NB4 (cell line): ENCODE results near the gene ITLN1.
"Not testable (repeated sequence)": the region's sequence is repeated elsewhere in the genome, so short reads cannot be mapped to it uniquely, and the experiment has no call there.

Source experiments
- DNase-seq: peaks from one replicate; pipeline ENCODE4 v3.0.0; 2010; ENCODE audit warnings: low read depth
- H3K4me3 ChIP-seq: one replicate; pipeline ENCODE4 v1.5.1; 2011; ENCODE audit warnings: mild to moderate bottlenecking, low read depth, low read length, moderate library complexity
- MYC ChIP-seq: IDR thresholded peaks from 2 replicates; pipeline ENCODE4 v1.6.1; 2011; ENCODE audit warnings: low read depth, low read length
- POLR2A ChIP-seq: IDR thresholded peaks from 2 replicates; pipeline ENCODE4 v1.6.1; 2011; ENCODE audit warnings: mild to moderate bottlenecking; ENCODE audit not compliant: insufficient read length; ENCODE audit errors: extremely low read depth
- TF ChIP-seq, protein P1 (sequence below): IDR thresholded peaks from 2 replicates; pipeline ENCODE4 v1.6.1; 2011; ENCODE audit warnings: low read depth, low read length
- TF ChIP-seq, protein P2 (sequence below): IDR thresholded peaks from one replicate; pipeline ENCODE4 v1.5.1; 2012; ENCODE audit warnings: low read depth, low read length

Gene ITLN1

DNA sequence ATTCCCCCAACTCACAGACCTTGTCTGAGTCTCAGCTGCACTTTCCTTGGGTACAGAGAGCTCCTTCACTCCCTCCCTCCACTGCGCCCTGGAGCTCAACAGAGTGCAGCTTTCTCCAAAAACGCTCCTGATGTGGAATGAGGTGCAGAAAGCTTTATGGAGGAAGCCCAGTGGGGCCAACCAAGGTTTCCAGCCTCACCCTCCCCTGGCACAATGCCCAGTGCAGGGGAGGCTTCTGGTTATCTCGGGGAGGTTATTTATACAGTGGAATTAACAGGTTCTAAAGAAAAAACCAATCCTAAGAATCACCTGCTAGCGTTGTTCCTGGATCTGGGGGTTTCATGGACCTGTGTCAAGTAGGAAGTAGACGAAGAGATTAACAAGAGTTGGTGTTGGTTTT is at the start of gene ITLN1:
ITLN1 (minus strand) TSS at position 139 of the 400 bp plus-strand sequence. CDS start 303 bp downstream, outside the sequence.
- TF ChIP-seq, protein P1, sequence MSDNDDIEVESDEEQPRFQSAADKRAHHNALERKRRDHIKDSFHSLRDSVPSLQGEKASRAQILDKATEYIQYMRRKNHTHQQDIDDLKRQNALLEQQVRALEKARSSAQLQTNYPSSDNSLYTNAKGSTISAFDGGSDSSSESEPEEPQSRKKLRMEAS, result no peak
- no peak for TF ChIP-seq MYC
- TF ChIP-seq, protein P2, sequence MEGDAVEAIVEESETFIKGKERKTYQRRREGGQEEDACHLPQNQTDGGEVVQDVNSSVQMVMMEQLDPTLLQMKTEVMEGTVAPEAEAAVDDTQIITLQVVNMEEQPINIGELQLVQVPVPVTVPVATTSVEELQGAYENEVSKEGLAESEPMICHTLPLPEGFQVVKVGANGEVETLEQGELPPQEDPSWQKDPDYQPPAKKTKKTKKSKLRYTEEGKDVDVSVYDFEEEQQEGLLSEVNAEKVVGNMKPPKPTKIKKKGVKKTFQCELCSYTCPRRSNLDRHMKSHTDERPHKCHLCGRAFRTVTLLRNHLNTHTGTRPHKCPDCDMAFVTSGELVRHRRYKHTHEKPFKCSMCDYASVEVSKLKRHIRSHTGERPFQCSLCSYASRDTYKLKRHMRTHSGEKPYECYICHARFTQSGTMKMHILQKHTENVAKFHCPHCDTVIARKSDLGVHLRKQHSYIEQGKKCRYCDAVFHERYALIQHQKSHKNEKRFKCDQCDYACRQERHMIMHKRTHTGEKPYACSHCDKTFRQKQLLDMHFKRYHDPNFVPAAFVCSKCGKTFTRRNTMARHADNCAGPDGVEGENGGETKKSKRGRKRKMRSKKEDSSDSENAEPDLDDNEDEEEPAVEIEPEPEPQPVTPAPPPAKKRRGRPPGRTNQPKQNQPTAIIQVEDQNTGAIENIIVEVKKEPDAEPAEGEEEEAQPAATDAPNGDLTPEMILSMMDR, result no peak
- no peak for TF ChIP-seq POLR2A
- no peak for DNase-seq
- H3K4me3 ChIP-seq, result no peak within 1 kb of the TSS

DNA sequence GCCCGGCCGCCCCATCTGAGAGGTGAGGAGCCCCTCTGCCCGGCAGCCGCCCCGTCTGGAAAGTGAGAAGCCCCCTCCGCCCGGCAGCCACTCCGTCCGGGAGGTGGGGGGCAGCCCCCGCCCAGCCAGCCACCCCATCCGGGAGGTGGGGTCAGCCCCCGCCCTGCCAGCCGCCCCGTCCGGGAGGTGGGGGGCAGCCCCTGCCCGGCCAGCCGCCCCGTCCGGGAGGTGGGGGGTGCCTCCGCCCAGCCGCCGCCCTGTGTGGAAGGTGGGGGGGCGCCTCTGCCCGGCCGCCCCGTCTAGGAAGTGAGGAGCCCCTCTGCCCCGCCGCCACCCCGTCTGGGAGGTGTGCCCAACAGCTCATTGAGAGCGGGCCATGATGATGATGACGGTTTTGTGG is 48.3 kb upstream of the ITLN1 start:
- not testable (repeated sequence) for DNase-seq, H3K4me3 ChIP-seq

DNA sequence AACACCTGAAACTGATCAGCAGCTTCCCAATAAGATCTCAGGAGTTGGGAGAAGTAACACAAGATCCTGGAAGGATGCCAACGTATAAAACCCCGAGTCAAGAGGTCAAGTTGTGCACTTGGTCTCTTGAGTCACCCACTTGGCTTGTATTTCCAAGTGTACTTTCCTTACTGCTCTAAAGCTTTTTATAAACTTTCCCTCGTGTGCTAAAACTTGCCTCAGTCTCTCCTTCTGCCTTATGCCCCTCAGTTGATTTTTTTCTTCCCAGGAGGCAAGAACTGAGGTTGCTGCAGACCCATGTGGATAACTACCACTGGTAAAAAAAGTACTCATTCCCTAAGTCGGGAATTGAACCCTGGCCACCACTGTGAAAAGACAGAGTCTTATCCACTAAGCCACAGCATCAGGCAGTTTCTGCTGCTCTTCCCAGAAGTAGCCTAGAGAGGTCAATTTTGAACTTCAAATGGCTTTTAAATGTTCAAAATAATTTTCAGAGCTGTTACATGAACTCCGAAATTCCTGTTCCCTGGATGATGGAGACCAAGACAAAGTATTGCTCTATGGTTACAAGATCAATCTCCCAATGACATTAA is 40.8 kb upstream of the ITLN1 start:
- H3K4me3 ChIP-seq, result no peak overlapping the region
- DNase-seq, result peak; percentile 13
- TF ChIP-seq, protein P2, result no peak
- no peak for TF ChIP-seq MYC
- TF ChIP-seq, protein P1, result no peak
- no peak for TF ChIP-seq POLR2A

DNA sequence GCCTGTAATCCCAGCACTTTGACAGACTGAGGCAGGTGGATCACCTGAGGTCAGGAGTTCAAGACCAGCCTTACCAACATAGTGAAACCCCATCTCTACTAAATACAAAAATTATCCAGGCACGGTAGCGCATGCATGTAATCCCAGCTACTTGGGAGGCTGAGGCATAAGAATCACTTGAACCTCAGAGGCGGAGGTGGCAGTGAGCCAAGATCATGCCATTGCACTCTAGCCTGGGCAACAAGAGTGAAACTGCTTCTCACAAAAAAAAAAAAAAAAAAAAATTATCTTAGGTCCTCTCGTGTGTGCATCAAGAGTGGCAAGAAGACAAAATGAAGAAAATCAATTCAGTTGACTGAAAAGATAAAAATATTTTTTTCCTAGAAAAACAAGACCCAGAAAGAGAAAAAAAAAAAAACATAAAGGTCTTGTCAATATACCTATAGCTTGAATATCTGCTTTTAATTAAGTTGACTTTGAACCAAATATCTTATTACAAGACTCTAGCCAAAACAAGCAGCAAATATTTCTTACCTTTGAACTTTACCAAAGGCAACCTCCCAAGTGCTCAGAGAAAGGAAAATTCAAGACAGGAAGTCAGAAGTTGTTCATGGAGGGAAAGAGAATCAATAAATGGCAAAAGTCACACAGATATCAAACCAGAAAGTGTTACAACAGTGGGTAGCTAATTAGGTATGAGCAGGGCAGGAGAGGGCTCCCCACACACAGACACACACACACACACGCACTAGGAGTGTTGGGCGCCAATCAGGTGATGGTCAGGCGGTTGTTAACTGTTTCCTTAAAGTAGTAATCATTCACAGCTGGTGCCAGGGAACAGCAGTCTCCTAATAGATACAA is 40.0 kb upstream of the ITLN1 start:
- H3K4me3 ChIP-seq, result no peak overlapping the region
- no peak for DNase-seq
- TF ChIP-seq MYC (no peak), POLR2A (no peak)
- TF ChIP-seq, protein P1, result no peak
- TF ChIP-seq, protein P2, result no peak

DNA sequence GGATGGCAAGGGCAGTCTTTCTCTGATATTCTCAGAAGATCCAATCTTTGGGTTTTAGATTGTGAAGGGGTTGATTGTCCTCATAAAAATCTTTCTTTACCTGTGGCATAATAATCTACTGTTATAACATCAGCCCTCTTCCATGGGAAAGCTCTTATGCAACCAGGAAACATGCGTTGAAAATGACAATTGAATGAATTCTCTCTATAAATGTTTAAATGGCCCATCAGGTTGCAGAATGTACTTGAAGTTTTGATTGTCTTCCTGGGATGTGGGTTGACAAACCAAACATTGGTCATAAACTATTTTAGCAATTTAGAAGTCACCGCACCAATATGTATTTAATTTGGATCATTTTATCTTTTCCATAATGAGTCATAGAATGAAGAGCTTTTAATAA is 31.7 kb upstream of the ITLN1 start:
- TF ChIP-seq, protein P1, result no peak
- no peak for TF ChIP-seq POLR2A
- TF ChIP-seq, protein P2, result no peak
- no peak for TF ChIP-seq MYC
- no peak for DNase-seq

DNA sequence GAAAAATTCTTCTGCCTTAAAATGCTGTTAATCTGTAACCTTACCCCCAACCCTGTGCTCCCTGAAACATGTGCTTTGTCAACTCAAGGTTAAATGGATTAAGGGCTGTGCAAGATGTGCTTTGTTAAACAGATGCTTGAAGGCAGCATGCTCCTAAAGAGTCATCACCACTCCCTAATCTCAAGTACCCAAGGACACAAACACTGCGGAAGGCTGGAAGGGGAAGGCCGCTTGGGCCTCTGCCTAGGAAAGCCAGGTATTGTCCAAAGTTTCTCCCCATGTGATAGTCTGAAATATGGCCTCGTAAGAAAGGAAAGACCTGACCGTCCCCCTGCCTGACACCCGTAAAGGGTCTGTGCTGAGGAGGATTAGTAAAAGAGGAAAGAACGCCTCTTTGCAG is 28.2 kb upstream of the ITLN1 start:
- DNase-seq, H3K4me3 ChIP-seq: not testable (repeated sequence)

More for the DNA sequence above, 31.7 kb upstream of the ITLN1 start:
- H3K4me3 ChIP-seq, result no peak overlapping the region
